ENCODE measurements around the gene GRIN1. TPM values are rescaled to one million over a fixed set of nuclear protein-coding genes. Genes with fewer than 3 reads are reported as not detected.

The GRIN1 gene
- total and polyA plus RNA-seq, 2 of the 13 experiments (the other 11 are each of a cell fraction or from before 2014, with no cell fraction given), result 0.13 TPM; not detected in 1

- TF ChIP-seq RBFOX2 (IDR thresholded peaks at IDR 0.05; ENCODE audit: low read depth, low read length) (no peak), MEIS2 (CRISPR knock-in tag; IDR thresholded peaks at IDR 0.05) (no peak), HNRNPH1 (optimal IDR thresholded peaks at IDR 0.05; ENCODE audit: low read depth, low read length) (no peak), ZNF784 (CRISPR knock-in tag; IDR thresholded peaks at IDR 0.05; ENCODE audit: borderline replicate concordance) (no peak), ZNF556 (CRISPR knock-in tag; IDR thresholded peaks at IDR 0.05; ENCODE audit: borderline replicate concordance) (no peak), GABPA (IDR thresholded peaks at IDR 0.05; ENCODE audit: low read depth, low read length) (no peak), GABPA (CRISPR knock-in tag; IDR thresholded peaks at IDR 0.05; ENCODE audit: low read depth) (0 out of 2 replicates have a peak, but pooled peaks have one; percentile 4), ZNF780A (CRISPR knock-in tag; IDR thresholded peaks at IDR 0.05) (no peak), ZNF331 (CRISPR knock-in tag; IDR thresholded peaks at IDR 0.05) (no peak), TSC22D2 (CRISPR knock-in tag; IDR thresholded peaks at IDR 0.05; ENCODE audit: borderline replicate concordance) (no peak), ZNF614 (CRISPR knock-in tag; IDR thresholded peaks at IDR 0.05; ENCODE audit: borderline replicate concordance) (no peak), ZNF205 (CRISPR knock-in tag; IDR thresholded peaks at IDR 0.05) (no peak), ZNF292 (CRISPR knock-in tag; IDR thresholded peaks at IDR 0.05; ENCODE audit: borderline replicate concordance, low read depth) (no peak), NR2F1 (CRISPR knock-in tag; IDR thresholded peaks at IDR 0.05) (no peak), HOXA9 (CRISPR knock-in tag; IDR thresholded peaks at IDR 0.05; ENCODE audit: borderline replicate concordance) (no peak)
Observed at GRCh38 chr9:137204731-137205125, 65.8 kb downstream of the GRIN1 start (continued).

Data from HepG2 (cell line).